SK-N-SH treated with all-trans-retinoic acid at 6 μM for 48 hours (cell line): Measurements from ENCODE around the gene HACD2.

Source experiments
- CREB5 ChIP-seq: fragments of 250-450 bp; sonication (Bioruptor Pico); IDR thresholded peaks from 2 replicates; pipeline ENCODE4 v1.5.1; 2020; ENCODE audit warnings: low read depth, mild to moderate bottlenecking, moderate library complexity
- CSRNP3 ChIP-seq: fragments of 250-450 bp; sonication (Bioruptor Pico); IDR thresholded peaks from 2 replicates; pipeline ENCODE4 v1.5.1; 2021; ENCODE audit warnings: mild to moderate bottlenecking, moderate library complexity
- GLIS3 ChIP-seq: fragments of 250-450 bp; sonication (Bioruptor Pico); IDR thresholded peaks from 2 replicates; pipeline ENCODE4 v1.5.0; 2020; ENCODE audit warnings: mild to moderate bottlenecking, moderate library complexity
- ISL1 ChIP-seq: fragments of 250-450 bp; sonication (Bioruptor Pico); IDR thresholded peaks from 2 replicates; pipeline ENCODE4 v2.1.2; 2022; ENCODE audit warnings: mild to moderate bottlenecking, moderate library complexity
- OSR1 ChIP-seq: fragments of 250-450 bp; sonication (Bioruptor Pico); IDR thresholded peaks from 2 replicates; pipeline ENCODE4 v1.8.0; 2022; ENCODE audit warnings: moderate library complexity, mild to moderate bottlenecking, inconsistent platforms
- PATZ1 ChIP-seq: fragments of 250-450 bp; sonication (Bioruptor Pico); IDR thresholded peaks from 2 replicates; pipeline ENCODE4 v1.8.0; 2020; ENCODE audit warnings: mild to moderate bottlenecking, moderate library complexity, borderline replicate concordance
- POU6F1 ChIP-seq: fragments of 250-450 bp; sonication (Bioruptor Pico); IDR thresholded peaks from 2 replicates; pipeline ENCODE4 v1.8.0; 2021; ENCODE audit warnings: low read depth, mild to moderate bottlenecking, moderate library complexity, borderline replicate concordance
- PPARA ChIP-seq: fragments of 250-450 bp; sonication (Bioruptor Pico); IDR thresholded peaks from 2 replicates; pipeline ENCODE4 v1.5.0; 2020; ENCODE audit warnings: mild to moderate bottlenecking, borderline replicate concordance
- RARB ChIP-seq: fragments of 250-450 bp; sonication (Bioruptor Pico); IDR thresholded peaks from 2 replicates; pipeline ENCODE4 v1.8.0; 2021; ENCODE audit warnings: mild to moderate bottlenecking, moderate library complexity
- TCF4 ChIP-seq: fragments of 250-450 bp; sonication (Bioruptor Pico); IDR thresholded peaks from 2 replicates; pipeline ENCODE4 v1.8.0; 2021; ENCODE audit warnings: mild to moderate bottlenecking, moderate library complexity, borderline replicate concordance
- ZC3H10 ChIP-seq: fragments of 250-450 bp; sonication (Bioruptor Pico); IDR thresholded peaks from 2 replicates; pipeline ENCODE4 v1.5.1; 2021; ENCODE audit warnings: mild to moderate bottlenecking, moderate library complexity
- ZNF70 ChIP-seq: fragments of 450-650 bp; formaldehyde crosslinking; IDR thresholded peaks from 2 replicates; pipeline ENCODE4 v1.5.0; 2020; ENCODE audit warnings: mild to moderate bottlenecking, moderate library complexity
- ZNF8 ChIP-seq: fragments of 450-650 bp; formaldehyde crosslinking; IDR thresholded peaks from 2 replicates; pipeline ENCODE4 v1.5.0; 2020; ENCODE audit warnings: mild to moderate bottlenecking, moderate library complexity

GRCh38 chr3:123444744-123445143 lies 140.1 kb downstream of the HACD2 start:
- no peak for TF ChIP-seq TCF4
- no peak for TF ChIP-seq ZC3H10 (CRISPR knock-in tag)
- TF ChIP-seq ZNF8 (CRISPR knock-in tag), result no peak
- TF ChIP-seq PPARA, result no peak
- TF ChIP-seq ZNF70, result no peak
- TF ChIP-seq CSRNP3 (CRISPR knock-in tag), result no peak
- no peak for TF ChIP-seq RARB (CRISPR knock-in tag)
- no peak for TF ChIP-seq PATZ1 (CRISPR knock-in tag)
- no peak for TF ChIP-seq GLIS3
- TF ChIP-seq POU6F1 (CRISPR knock-in tag), result no peak
- no peak for TF ChIP-seq OSR1 (CRISPR knock-in tag)
- TF ChIP-seq ISL1 (CRISPR knock-in tag), result no peak
- no peak for TF ChIP-seq CREB5 (CRISPR knock-in tag)
